NCI-H510A treated with DMSO at 0.1 percent for 48 hours (cell line): Measurements from ENCODE around the gene SAP30BP.

Experiments used
- DNase-seq: peaks from one replicate; lab custom pipeline; 2025; lab: John Stamatoyannopoulos, UW

Gene SAP30BP

GRCh38 chr17:75649687-75650086 is 17.5 kb upstream of the SAP30BP start:
- no peak for DNase-seq

GRCh38 chr17:75650874-75651273 is 16.3 kb upstream of the SAP30BP start:
- DNase-seq: no peak

- no peak for DNase-seq
Observed at GRCh38 chr17:75652341-75652740, 14.8 kb upstream of the SAP30BP start.

- DNase-seq: peak; percentile 5
Observed at GRCh38 chr17:75652934-75653549, 14.1 kb upstream of the SAP30BP start.

- no peak for DNase-seq
Observed at GRCh38 chr17:75654176-75654575, 13.0 kb upstream of the SAP30BP start.

- no peak for DNase-seq
Observed at GRCh38 chr17:75658237-75658636, 8.9 kb upstream of the SAP30BP start.

GRCh38 chr17:75661531-75661930 is 5.6 kb upstream of the SAP30BP start:
- no peak for DNase-seq

GRCh38 chr17:75662511-75662910 is 4.6 kb upstream of the SAP30BP start:
- no peak for DNase-seq

GRCh38 chr17:75664099-75664549 is 3.0 kb upstream of the SAP30BP start:
- no peak for DNase-seq

GRCh38 chr17:75665981-75666380 is 1.2 kb upstream of the SAP30BP start:
- DNase-seq: no peak

- DNase-seq: no peak
Observed at GRCh38 chr17:75667825-75668224, 687 bp downstream of the SAP30BP start.

- no peak for DNase-seq
Observed at GRCh38 chr17:75668489-75668888, 1.4 kb downstream of the SAP30BP start.

GRCh38 chr17:75670868-75671267 is 3.7 kb downstream of the SAP30BP start:
- DNase-seq: no peak

- no peak for DNase-seq
Observed at GRCh38 chr17:75672011-75672410, 4.9 kb downstream of the SAP30BP start.

- no peak for DNase-seq
Observed at GRCh38 chr17:75673487-75673886, 6.3 kb downstream of the SAP30BP start.

GRCh38 chr17:75676461-75676860 is 9.3 kb downstream of the SAP30BP start:
- no peak for DNase-seq

GRCh38 chr17:75679706-75680211 is 12.6 kb downstream of the SAP30BP start:
- no peak for DNase-seq

- no peak for DNase-seq
Observed at GRCh38 chr17:75680431-75680830, 13.3 kb downstream of the SAP30BP start.

- no peak for DNase-seq
Observed at GRCh38 chr17:75681289-75681688, 14.2 kb downstream of the SAP30BP start.

GRCh38 chr17:75683583-75683982 is 16.4 kb downstream of the SAP30BP start:
- DNase-seq: no peak

- DNase-seq: no peak
Observed at GRCh38 chr17:75684249-75684648, 17.1 kb downstream of the SAP30BP start.

- no peak for DNase-seq
Observed at GRCh38 chr17:75684924-75685323, 17.8 kb downstream of the SAP30BP start.

GRCh38 chr17:75685499-75685898 is 18.4 kb downstream of the SAP30BP start:
- DNase-seq: no peak

- DNase-seq: no peak
Observed at GRCh38 chr17:75688209-75688825, 21.2 kb downstream of the SAP30BP start.
